GM18520 (cell line): ENCODE data around the gene SCAMP1.

Source experiments
- ATAC-seq: cut with Tn5 transposase; IDR thresholded peaks from one replicate; pipeline ENCODE4 v1.9.1; 2021; ENCODE audit not compliant: unreplicated experiment

SCAMP1 gene

GRCh38 chr5:78511121-78511906, 150.9 kb downstream of the SCAMP1 start:
- ATAC-seq, result no peak

GRCh38 chr5:78512435-78512834, 152.0 kb downstream of the SCAMP1 start:
- no peak for ATAC-seq

- no peak for ATAC-seq
These were observed 153.0 kb downstream of the SCAMP1 start for GRCh38 chr5:78513441-78513840.

DNA sequence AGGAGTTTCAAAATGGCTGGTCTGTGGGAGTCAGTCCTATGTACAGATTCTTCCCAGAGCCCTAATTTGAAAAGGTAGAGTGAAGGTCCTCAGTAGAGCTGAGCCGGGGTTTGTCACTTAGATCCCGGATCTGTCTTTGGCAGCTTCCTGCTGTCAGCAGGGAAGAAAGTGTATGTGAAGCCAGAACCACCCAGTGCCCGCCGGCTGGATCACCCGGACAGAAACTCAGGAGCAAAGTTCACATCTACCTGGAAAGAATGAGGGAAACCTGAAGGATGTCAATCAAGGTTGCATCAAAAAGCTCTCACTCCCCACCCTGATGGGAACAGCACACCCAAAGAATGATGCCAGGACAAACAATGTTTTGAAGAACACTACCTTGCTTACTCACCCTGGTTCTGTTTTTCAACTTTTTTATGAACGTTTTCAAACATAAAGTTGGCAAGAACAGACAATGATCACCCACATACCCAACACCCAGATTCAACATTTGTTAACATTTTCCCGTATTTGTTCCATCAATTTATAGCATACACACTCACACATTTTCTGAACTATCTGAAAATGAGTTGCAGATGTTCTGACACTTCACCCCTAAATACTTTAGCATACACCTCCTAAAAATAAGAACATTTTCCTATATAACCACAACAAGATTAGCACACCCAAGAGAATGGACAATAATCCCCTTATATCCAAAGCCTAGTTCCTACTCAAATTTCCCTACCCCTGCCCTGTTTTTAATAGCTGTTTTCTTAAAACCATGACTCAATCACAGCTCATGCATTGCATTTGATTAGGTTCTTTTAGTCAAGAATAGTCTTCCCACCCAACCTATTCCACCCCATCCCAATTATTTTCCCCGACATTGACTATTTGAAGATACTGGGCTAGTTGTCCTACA, 154.3 kb downstream of the SCAMP1 start:
- ATAC-seq, result no peak

GRCh38 chr5:78515670-78516069, 155.3 kb downstream of the SCAMP1 start:
- ATAC-seq, result no peak

DNA sequence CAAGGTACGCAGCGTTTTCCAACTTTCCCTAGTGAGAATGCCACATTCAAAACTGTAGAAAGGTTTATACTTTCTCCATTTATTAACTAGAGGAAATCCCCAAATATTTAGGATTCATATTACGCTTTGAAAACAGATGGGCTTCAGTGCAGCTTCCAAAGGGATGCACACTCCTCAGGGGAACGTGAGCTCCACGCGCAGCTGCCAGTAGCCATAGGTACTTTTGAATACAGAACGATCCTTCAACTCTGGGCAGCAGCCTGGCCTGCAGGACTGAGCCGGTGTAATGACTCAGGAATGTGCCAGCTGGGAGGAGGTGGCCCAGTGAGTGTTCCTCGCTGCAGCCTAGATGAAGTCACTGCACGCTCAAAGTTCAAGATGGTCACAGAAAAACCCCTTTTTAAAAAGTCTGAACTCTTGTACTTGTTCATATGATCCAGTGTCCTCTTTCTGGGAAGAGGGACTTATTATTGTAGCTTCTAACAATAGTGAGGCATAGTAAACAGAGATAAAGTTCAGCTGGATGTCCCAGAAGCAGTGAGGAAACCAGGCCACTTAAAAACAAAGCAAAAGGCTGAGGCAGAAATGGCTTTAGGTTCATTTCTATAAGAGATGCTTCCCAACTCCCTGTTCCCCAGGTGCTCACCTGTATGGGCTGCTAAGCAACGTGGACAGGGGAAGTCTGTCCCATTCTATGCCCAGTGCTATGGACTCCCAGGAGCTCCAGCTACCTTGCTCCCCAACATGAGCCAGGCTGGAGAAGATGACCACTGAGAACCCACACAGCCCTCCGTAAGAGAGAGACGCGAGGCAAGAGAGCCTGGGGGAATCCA, 158.2 kb downstream of the SCAMP1 start:
- no peak for ATAC-seq

DNA sequence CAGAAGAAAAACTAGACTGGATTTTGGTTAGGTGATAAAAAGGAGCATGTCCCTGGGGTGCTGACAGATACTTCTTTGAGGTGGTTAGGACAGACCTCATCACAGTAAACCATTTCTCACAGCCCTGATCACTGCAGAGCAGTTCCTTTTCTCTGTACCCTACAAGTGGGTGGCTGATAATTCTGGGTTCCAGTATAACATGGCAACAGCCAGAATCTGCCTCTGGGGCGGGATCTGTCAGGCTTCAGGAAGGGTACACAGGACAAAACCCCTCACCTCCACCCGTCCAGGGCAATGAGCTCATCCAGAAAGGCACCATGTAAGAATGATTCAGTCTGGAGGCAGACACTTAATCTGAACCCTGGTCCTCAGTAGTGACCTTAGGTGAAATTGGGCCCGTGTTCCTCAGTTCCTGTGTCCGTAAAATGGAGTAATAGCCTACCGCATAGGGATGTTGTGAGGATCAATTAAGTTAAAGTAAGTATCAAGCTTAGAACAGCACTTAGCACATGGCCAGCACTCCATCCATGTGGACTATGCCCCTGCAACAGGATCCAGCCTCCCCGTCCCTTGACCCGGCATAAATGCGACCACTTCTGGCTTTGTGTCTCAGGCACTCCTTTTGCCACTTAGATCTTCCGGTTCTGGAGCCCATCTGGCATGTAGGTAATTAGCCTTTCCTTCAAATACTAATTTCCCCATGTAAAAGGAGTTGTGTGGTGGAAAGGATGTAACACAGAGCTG, 159.0 kb downstream of the SCAMP1 start:
- no peak for ATAC-seq

DNA sequence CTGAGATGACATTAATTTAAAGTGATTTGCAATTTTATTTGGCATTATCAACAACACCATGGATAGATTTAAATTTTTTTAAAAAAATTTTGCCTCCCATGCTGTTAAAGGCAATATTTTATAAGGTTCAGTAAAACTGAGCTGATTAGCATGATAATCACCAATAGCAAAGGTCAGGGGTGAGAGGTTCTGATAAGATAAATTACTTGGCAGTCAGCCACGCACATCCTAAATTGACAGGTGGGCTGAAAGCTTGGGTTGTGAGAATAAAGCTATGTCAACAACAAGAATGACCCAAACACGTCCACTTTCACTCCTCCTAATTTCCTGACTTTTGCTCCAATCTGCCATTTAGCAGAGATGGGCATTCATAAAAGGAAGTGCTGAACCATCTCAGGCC, 161.0 kb downstream of the SCAMP1 start:
- no peak for ATAC-seq

DNA sequence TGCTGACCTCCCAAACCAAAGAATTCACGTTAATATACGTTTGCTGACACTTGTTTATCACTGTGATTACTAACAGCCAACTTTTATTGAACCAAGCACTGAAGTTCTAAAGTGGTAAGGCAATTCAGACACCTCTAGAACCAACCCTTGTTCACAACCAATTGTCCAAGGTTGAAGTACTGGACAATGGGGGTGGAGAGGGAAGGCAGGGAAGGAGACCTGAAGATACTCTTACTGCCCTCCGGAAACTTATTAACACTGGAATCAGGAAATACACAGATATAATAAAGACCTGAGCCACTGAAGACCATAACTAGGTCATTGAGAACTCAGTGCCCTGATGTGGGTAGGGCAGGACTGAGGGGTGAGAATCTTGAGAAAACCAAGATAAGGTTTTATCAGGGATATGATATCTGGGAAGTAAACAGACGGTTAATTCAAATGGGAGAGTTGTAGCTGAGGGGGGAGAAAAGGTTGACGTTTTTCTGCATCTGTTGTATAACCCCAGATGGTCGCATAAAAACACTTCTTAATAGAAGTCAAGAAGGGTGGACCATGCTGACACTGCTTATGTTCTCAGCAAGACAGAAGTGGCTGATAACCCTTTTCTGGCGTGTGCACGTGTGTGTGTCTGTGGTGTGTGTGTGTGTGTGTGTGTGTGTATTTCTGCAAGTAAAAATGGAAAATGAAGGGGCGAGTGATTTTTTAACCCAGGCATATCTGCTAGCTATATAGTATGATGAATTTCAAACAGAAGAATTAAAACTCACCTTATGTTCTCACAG, 162.3 kb downstream of the SCAMP1 start:
- no peak for ATAC-seq

- no peak for ATAC-seq
These were observed 163.1 kb downstream of the SCAMP1 start for GRCh38 chr5:78523314-78524193.

- ATAC-seq, result no peak
These were observed 165.7 kb downstream of the SCAMP1 start for GRCh38 chr5:78526049-78526525.

DNA sequence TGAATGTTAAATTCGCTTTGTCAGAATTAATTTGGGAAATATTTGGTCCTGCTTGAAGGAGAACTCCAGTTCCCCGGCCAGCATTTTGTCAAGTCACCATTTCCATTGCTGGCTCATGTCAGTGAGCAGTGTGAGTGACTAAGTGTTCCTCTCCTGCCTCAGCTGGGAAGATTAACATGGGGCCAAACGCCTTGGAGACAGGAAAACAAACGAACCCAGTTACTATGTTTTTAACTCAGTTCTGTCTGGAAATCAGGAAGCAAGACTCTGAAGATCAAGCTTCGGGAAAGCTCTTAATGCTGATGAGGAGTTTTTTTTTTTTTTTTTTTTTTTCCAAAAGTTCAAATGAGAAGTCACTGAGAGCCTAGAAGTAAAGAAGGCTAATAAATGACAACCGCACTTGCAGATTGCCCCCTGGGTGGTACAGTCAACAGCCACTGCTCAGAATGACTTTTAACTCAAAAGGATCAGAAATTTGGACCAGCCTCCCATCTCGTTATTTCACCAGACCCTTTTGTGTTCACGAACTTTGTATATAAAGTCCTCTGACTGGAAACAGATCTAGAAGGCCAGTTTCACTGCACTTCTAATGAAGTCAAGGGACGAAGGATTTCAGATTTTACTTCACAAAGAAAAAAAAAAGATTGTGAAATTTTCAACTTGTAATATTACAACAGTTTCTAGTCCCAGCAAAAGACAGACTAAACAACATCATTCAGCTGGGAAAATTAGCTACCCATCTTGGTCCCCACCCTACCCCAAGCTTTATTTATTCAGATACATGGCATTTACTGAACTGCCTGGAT, 166.8 kb downstream of the SCAMP1 start:
- no peak for ATAC-seq

DNA sequence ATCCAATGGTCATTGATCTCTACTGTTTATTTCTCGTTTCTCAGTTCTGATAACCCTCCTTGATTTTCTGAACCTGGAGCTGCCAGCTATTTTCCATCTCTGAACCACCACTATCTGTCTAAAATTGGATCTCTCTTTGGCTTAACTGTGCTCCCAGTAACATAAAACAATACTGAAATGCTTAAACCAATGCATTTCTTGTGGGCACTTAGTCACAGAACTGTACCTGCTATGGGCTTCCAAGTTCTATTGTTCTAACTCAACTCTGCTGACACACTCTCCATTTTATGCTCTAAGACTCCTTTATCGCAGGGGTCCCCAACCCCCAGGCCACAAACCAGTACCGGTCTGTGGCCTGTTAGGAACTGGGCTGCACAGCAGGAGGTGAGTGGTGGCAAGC, 167.5 kb downstream of the SCAMP1 start:
- no peak for ATAC-seq
